ENCODE data around the gene CRYBA2. TPM values are rescaled to one million over a fixed set of nuclear protein-coding genes. Genes with fewer than 3 reads are reported as not detected.

CRYBA2 gene
- total RNA-seq, 4 donors from 2014 or later, result not detected

DNA sequence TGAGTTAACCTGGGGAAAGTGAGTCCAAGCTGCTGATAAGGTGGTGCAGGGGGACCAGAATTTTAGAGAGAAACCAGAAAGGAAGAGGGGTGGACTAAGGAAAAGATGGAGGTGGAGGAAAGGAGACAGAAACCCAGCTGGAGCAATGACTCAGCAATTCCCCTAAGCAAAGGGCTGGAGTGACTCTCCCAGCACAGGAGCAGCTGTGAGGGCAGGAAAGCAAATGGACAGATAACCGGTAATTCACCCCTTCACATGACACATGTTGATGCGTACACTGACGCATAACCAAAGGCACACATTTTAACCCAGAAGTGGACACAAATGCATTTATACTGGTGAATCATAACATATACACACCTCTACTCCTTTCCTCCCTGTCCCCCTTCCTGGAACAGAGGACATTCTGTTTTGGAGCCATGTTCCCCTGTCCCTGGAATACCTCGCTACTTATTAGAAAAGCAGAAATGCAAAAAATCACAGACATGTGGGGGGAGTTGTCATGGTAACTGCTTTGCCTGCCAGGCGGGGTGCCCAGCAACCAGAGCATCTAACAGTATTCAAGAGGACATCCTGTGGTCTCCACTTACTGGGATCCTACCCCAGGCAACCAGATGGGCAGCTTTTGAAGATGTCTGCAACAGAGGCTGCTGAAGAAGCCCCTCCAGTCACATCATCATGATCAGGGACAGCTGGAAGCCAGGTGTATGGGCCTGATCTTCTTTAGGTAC is 29.0 kb downstream of the CRYBA2 start:
- Histone ChIP-seq H3K4me3 (no peak overlapping the region), H3K4me1 (peaks cover 0 to 3% of the 10 kb centered on the region in 2 donors), H3K9me3 (no peaks in the 10 kb centered on the region), H3K36me3 (no peaks in the 10 kb centered on the region), H3K27me3 (peaks cover 65 to 69% (median 67%) of the 10 kb centered on the region in 3 donors), H3K27ac (no peak overlapping the region)
- no peak for TF ChIP-seq POLR2A (IDR thresholded peaks at IDR 0.05)
- TF ChIP-seq, protein P1, sequence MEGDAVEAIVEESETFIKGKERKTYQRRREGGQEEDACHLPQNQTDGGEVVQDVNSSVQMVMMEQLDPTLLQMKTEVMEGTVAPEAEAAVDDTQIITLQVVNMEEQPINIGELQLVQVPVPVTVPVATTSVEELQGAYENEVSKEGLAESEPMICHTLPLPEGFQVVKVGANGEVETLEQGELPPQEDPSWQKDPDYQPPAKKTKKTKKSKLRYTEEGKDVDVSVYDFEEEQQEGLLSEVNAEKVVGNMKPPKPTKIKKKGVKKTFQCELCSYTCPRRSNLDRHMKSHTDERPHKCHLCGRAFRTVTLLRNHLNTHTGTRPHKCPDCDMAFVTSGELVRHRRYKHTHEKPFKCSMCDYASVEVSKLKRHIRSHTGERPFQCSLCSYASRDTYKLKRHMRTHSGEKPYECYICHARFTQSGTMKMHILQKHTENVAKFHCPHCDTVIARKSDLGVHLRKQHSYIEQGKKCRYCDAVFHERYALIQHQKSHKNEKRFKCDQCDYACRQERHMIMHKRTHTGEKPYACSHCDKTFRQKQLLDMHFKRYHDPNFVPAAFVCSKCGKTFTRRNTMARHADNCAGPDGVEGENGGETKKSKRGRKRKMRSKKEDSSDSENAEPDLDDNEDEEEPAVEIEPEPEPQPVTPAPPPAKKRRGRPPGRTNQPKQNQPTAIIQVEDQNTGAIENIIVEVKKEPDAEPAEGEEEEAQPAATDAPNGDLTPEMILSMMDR (IDR thresholded peaks at IDR 0.05 in 4 of 5, conservative IDR thresholded peaks at IDR 0.05 in 1 of 5), result no peak
- intact Hi-C loops (cut with DNase I; ENCODE audit: low total_unique reads), result no loop called here
- no peak for DNase-seq
- no peak for ATAC-seq
- in situ Hi-C loops (cut with MboI; ENCODE audit: low sequenced_read_pairs in 4 of 4), result no loop called here

DNA sequence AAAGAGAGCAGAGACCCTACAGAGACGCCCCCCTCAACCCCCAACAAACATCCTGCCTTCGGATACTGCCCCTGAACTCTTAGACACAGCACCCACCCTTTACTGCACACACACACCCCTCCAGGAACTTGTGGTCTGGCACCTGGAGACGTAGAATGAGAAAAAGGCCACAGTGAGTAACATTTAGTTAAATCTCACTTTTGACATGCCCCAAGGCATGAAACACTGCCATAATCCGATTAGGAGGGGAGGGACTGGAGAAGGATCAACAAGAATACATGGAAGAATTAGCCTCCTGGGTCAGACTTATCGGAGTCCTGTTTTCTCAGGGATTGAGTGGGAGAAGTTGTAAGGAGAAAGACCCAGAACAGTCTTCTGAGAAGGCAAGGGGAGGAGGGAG is 29.6 kb downstream of the CRYBA2 start:
- Histone ChIP-seq H3K36me3 (no peaks in the 10 kb centered on the region), H3K9me3 (no peaks in the 10 kb centered on the region), H3K27ac (no peak overlapping the region), H3K27me3 (peaks cover 69 to 75% (median 71%) of the 10 kb centered on the region in 3 donors), H3K4me1 (peaks cover 0 to 3% of the 10 kb centered on the region in 2 donors), H3K4me3 (no peak overlapping the region)
- in situ Hi-C loops (cut with MboI; ENCODE audit: low sequenced_read_pairs in 4 of 4), result no loop called here
- intact Hi-C loops (cut with DNase I; ENCODE audit: low total_unique reads), result no loop called here
- TF ChIP-seq POLR2A (IDR thresholded peaks at IDR 0.05), result no peak
- TF ChIP-seq, protein P1 (IDR thresholded peaks at IDR 0.05 in 4 of 5, conservative IDR thresholded peaks at IDR 0.05 in 1 of 5), result no peak
- DNase-seq, result no peak
- no peak for ATAC-seq

DNA sequence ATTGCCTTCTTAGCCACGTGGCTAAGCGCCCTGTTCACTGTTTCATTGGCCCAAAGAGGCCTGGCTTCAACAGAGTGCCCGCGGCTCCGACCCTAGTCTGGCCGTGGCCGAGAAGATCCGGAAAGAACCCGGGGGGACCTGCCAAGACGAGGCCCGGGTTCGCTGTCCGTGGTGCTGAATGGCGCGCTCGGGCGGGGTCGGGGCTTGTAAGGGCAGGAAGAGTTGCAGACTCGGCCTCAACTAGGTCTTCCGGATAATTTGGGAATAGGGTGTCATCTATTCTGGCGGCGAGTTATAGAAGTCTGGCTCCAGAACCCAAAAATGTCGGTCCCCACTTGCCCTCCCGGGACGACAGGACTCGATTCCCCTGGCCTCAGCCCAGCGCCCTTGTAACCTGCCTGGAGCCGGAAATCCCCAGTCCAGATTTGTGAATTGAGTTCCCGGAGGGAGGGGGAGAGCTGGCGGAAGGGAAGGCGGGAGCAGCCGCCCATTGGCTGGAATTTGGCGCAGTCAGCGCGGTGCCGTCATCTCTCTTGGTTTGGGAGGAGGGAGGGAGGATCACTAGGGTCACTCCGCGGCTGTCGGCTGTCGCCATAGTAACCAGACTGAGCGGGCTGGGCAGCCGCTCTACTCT is 30.2 kb downstream of the CRYBA2 start:
- peak in 1 of 2 donors; percentile 28 for ATAC-seq
- TF ChIP-seq, protein P1 (IDR thresholded peaks at IDR 0.05 in 4 of 5, conservative IDR thresholded peaks at IDR 0.05 in 1 of 5), result no peak
- no peak for TF ChIP-seq POLR2A (IDR thresholded peaks at IDR 0.05)
- DNase-seq, result no peak
- Histone ChIP-seq H3K27ac (no peak overlapping the region), H3K36me3 (no peaks in the 10 kb centered on the region), H3K4me3 (no peak overlapping the region), H3K27me3 (peaks cover 72 to 76% (median 75%) of the 10 kb centered on the region in 3 donors), H3K4me1 (peaks cover 0 to 3% of the 10 kb centered on the region in 2 donors), H3K9me3 (no peaks in the 10 kb centered on the region)
- intact Hi-C loops (cut with DNase I; ENCODE audit: low total_unique reads), result no loop called here
- in situ Hi-C loops (cut with MboI; ENCODE audit: low sequenced_read_pairs in 4 of 4), result no loop called here

DNA sequence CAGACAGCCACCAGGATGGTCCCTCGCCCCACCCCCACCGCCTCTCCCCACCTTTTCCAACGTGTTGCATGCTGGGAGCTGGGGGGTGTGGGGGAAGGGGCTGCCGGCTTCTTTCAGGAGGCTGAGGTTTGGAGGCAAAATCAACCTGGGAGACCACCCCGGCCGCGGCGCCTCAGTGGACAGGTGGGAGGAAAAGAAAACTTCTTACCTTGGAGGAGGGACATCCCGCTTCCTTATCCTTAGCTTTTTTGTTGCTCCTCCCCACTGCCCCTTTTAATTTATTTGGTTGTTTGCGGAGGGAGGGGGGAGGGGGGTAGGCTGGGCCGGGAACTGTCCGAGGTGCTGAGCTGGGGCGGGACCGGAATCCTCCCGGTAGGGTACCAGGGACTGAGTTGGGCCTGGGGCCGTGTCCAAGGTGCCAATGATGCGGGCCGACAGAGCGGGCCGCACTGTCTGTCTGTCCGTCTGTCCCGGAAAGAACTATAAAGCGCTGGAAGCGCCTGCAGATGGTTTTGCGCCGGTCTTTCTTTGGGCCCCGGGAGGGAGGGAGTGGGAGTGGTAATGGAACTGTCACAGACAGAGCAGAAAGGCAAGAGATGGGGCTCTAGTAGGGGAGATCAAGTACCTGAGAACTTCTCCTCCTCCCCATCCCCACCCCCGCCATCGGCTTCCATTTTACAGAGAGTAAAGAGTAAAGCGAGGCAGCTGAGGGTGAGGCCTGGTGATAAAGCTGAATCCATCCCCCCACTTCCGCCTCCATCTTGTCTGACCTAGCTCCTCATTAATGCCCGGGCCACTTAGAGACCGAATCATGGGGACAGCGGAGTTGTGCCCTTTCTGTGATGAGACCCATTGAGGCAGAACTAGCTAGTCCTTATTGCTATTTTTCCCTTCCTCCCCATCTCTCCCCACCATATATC is 31.3 kb downstream of the CRYBA2 start:
- peaks cover 0 to 3% of the 10 kb centered on the region in 2 donors for H3K4me1 ChIP-seq
- intact Hi-C loops (cut with DNase I; ENCODE audit: low total_unique reads), result no loop called here
- no peak for DNase-seq
- no peaks in the 10 kb centered on the region for H3K9me3 ChIP-seq
- ATAC-seq, result no peak
- TF ChIP-seq, protein P1 (IDR thresholded peaks at IDR 0.05 in 4 of 5, conservative IDR thresholded peaks at IDR 0.05 in 1 of 5), result no peak
- TF ChIP-seq POLR2A (IDR thresholded peaks at IDR 0.05), result no peak
- H3K36me3 ChIP-seq, result no peaks in the 10 kb centered on the region
- in situ Hi-C loops (cut with MboI; ENCODE audit: low sequenced_read_pairs in 4 of 4), result no loop called here
- H3K27ac ChIP-seq, result no peak overlapping the region
- no peak overlapping the region for H3K4me3 ChIP-seq
- peaks cover 77 to 79% (median 77%) of the 10 kb centered on the region in 3 donors for H3K27me3 ChIP-seq

Measured in gastrocnemius medialis (tissue), 4 donors.